OCI-M1 (cell line): Measurements from ENCODE around the gene GRK3.

Source experiments
- DNase-seq: peaks from one replicate; lab custom pipeline; 2025; lab: John Stamatoyannopoulos, UW

The GRK3 gene

GRCh38 chr22:25736378-25737011 lies 172.0 kb downstream of the GRK3 start:
- DNase-seq = peak; percentile 89

DNA sequence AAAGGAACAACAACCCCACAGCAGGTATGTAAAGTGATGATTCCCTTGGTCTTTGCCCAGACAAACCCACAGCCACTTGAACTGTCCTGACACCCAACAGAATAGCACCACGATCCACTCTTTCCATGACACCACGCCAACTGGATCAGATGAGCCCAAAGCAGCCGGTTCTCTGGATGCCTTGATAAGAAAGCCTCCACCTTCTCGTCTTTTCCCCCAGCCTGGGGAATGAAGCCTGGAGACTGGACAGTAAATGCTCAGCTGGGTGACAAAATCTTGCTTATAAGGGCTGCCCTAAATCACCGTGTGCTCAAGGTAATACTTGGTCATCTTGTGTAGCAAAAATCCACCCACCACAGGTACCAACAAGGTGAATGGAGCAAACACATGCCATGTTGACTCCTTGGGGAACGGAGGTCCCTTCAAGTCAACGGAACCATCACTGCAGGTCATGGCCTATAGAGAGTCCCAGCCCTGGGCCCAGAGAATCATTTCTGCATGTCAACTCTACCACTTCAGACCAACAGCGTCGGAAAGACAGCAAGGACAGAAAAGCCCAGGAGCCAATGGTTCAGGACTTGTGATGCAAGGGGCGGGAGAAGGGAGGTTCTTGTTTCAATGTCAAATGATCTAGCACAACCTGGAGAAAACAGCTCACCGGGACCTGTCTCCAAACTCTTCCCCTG lies 175.3 kb downstream of the GRK3 start:
- DNase-seq = no peak

DNA sequence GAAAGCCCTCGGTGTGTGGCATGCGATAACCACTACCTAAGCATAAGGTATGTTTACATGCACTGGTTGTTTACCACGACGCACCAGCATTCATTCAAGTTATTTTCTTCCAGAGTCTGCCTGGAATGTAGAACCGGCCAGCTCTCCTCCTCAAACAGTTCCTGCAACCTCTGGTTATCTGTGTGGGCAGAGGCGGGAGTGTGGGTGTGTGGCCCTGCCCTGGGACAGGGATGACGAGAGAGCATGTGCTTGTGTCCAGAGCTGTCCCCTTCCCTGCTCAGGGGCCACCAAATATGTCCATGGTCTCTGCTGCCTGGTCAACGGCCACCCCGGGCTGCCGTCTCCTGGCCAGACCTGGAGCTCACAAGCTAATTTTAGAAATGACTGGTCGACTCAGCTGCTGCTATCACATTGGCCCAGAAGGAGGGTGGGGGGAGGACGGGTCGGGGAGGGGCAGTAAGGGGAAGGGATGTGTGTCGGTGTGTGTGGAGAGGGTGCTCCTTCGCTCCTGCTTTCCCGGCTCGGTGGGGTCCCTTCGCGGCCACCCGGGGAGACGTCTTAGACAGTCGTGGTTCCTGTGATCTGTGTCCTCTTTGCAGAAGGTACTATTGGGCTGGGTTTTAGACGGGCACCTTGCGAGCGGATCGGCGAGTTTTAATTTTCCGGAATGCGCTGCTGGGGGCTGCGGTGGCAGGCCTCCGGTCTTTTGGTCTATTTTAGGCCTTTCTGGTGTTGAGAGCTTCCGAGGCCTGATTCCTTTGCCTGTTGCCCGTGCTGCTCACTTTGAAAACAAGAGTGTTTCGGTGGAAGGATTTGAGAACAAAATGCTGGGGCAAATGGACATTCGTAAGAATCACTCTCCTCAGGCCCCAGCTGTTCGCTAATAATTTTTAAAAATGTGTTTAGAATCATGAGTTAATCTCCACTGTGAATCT lies 177.5 kb downstream of the GRK3 start, which contains the start of gene MYO18B:
Gene MYO18B (plus strand): TSS at position 497 of the 935 bp plus-strand sequence. CDS start 18,905 bp downstream, outside the sequence.
- peak; percentile 98 for DNase-seq

GRCh38 chr22:25742918-25743708 lies 178.6 kb downstream of the GRK3 start:
- peak; percentile 85 for DNase-seq

DNA sequence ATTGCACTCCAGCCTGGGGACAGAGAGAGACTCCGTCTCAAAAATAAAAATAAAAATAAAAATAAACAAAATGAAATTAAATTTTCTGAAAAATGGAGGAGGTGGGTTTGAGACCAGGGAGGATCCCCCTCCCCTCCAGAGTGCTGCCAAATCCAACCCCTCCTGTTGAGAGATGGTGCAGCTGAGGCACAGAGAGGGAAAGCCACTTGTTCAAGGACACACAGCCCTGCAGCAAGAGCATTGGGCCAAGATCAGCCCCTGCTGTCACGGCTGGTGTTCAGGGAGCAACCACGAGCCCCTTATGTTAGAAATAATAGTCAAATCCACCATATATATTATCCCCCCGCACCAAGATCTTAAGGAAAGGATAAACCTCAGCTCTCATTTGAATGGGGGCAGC lies 180.2 kb downstream of the GRK3 start:
- DNase-seq = no peak

GRCh38 chr22:25745341-25746011 lies 181.0 kb downstream of the GRK3 start:
- no peak for DNase-seq

- DNase-seq = peak; percentile 36
These were observed 181.5 kb downstream of the GRK3 start for GRCh38 chr22:25746012-25746373.

DNA sequence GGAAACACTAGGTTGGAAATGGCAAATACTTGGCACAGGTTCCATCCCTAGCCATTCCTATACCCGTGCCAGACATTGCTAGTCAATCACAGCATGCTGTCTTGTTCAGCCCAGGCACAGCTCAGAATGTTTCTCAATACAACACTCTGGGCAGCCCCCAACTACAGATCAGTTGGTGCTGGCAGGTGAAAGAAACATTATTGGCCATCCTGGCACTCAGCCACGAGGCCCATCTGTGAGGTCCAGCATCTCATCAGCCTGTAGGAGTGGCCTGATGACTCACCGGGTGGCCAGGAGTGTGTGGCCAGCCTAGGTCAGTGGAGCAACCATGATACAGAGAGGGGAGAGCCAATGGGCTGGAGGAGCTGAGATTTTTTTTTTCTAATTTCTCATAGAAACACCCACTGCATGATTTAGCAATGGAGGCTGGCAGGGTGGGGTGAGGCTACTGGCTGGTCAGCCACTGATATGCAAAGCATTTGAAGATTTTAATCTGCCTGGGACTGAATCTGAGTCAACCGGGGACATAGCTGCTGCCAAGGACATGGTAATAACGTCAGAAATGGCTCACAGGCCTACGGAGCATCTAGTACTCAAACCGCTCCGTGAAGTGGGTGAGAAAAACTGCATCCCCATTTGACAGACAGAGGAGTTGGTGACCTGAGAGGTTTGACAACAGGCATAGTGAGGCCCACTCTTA lies 182.9 kb downstream of the GRK3 start:
- DNase-seq = peak; percentile 91

GRCh38 chr22:25748140-25748539 lies 183.7 kb downstream of the GRK3 start:
- no peak for DNase-seq

DNA sequence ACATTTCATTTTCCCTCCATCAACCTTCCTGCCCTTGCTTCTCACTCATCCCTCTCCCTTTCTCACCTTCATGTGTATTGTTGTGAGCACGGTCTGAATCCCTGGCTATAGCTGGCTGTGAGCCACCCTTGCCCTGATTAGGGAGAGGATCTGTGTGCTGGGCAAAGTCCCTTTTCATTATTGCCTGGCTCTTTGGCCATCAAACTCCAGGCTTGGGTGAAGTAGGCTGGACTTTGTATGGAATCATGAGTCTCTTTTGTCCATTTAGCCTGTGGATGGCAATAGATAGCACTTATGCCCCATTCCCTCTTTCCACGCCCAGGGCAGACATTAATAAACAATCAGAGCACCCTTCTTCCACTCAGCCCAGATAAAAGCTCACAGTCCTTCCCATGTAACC lies 184.2 kb downstream of the GRK3 start:
- no peak for DNase-seq

DNA sequence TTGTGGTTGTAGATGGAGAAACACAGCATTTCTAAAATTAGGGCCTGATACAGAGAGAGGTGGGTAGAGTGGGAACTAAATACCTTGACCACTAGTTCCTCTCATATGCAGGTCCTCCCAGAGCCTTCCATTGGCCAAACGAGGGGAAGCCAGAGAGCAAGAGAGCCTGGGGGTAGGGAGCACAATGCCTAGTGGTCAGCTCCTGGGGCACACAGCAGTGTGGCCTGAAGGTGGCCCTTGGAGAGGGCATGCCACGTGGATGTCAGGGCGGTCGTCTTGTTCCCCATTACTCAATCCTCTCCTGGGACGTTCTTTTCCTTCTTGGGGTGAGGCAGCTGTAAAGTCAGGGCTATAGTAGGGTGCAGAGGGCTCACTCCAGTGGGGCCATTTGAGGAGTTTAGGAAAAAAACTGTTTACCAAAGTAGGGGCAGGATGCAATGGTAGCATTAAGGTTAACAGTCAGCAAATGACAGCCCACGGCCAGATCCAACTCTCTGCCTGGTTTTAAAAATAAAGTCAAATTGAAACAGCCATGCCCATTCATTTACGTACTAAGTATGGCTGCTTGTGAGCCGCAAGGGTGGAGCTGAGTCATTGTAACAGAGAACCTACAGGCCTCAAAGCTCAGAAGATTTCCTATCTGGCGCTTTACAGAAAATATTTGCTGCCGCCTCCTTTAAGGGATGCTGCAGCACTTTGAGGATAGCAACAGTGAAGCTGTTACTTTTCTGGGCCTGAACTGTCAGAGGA lies 185.1 kb downstream of the GRK3 start:
- DNase-seq = peak; percentile 90

DNA sequence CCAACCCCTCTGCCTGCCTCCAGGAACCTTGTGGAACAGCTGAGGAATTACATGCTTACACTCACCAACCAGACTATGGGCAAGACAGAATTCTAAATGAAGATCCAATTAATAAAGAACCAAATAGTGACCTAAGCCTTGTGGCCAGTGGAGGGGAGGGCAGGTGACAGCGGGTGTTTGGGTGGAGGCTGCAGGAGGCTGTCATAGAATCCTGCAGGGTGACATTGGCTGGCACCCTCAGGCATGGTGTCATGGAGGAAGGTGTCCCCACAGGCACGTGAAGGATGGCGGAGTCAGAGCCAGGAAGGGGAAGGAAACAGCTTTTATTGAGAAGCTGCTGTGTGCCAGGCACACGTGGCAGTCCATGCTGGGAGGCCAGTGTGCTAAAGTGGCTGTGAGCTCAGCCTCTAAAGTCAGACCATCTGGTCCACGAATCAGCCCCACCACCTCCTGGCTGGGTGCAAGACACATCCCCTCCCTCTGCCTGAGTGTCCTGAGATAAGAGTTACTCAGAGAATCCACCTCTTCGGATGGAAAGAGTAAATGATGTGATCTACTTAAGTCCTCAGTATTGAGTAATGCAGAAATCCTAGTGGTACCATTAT lies 186.2 kb downstream of the GRK3 start:
- peak; percentile 54 for DNase-seq

DNA sequence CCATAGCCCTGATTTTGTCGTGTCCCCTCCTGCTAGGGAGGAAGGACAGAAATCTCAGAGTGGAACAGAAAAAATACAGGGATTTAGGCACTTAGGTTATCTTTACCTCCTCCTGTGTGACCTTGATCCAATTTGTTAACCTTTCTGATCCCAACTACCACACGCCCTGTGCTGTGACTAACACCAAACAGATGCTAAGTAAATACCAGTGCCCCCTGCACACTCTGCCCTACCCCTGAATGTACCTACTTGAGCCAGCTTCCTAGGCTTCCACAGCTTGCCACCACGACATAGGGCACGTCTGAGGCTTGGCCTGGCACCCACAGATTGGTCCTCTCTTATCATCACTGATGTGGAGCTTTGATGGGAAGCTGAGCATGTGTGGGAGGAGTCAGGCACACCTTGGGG lies 186.7 kb downstream of the GRK3 start:
- no peak for DNase-seq

DNA sequence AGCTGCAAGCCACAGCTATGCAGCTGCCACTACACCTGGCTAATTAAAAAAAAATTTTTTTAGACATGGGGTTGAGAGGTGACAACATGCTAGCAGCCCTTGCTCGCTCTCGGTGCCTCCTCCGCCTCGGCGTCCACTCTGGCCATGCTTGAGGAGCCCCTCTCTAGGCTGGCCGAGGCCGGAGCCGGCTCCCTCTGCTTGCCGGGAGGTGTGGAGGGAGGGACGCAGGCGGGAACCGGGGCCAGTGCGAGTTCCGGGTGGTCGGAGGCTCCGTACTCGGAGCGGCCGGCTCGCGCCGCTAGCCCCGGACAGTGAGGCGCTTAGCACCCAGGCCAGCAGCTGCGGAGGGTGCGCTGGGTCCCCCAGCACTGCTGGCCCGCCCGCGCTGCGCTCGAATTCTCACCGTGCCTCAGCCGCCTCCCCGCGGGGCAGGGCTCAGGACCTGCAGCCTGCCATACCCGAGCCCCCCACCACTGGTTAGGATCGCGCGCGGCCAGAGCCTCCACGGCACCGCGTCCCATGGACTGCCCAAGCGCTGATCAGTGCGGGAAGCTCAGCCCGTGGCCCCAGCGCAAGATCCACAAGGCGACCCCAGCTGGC lies 188.2 kb downstream of the GRK3 start:
- no peak for DNase-seq

GRCh38 chr22:25753252-25753651 lies 188.8 kb downstream of the GRK3 start:
- DNase-seq = no peak

DNA sequence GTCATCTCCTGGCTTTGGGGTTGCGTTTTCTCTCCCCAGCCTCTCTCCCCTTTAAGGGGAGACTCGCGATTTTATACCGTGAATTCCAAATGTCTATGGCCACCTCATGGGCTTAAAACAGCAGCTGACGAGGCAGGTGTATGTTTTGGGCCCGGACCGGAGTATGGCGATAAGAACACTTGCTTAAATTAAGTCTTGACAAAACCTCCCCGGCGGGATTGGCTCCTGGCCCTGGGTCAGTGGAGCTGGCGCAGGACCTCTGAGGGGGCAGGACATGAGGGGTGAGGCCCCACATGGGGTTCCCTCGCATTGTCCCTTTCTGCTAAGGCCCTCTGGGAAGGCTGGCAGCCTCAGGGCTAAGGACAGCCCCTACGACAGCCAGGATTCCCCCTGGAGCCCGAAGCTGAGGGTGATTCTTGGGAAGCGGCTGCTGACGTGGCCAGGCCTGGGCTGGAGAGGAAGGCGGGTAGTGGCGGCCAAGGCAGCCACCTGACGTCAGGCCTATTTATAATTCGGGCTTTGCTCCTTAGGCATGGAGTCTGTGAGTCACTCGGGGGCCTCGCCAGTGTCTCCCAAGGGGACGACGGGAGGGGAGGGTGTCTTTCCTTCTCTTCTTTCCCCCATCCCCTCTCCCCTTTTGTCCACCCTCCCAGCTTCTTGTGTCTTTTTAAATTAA lies 190.2 kb downstream of the GRK3 start:
- no peak for DNase-seq

GRCh38 chr22:25757686-25758085 lies 193.2 kb downstream of the GRK3 start:
- no peak for DNase-seq

DNA sequence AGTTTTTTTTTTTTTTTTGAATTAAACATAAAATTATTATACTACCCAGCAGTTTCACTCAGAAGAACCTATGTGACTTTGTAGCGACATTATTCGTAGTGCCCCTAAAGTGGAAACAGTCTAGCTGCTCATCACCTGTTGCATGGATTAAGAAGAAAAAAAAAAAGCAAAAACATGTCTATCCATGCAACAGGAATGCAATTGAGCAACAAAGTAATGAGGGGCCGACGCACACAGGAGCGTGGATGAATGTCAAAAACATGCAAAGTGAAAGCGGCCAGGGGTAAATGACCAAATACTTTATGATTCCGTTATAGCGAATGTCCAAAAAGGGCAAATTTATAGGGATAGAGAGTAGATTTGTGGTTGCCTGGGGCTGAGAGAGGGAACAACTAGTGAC lies 193.8 kb downstream of the GRK3 start:
- DNase-seq = no peak

- peak; percentile 99 for DNase-seq
These were observed 195.4 kb downstream of the GRK3 start for GRCh38 chr22:25759825-25760231.
